GM23338 (cell line): Measurements from ENCODE around the gene CD1C. TPM values are rescaled to one million over a fixed set of nuclear protein-coding genes. Genes with fewer than 3 reads are reported as not detected.

Experiments used
- ATAC-seq: fragments of 200-7000 bp; cut with Tn5 transposase; 3 replicates; pipeline ENCODE4 v1.9.1; 2020
- DNase-seq: peaks from one replicate; pipeline ENCODE4 v3.0.0-alpha.2; 2015; ENCODE audit warnings: low spot score
- H2AFZ ChIP-seq: fragments of 200-600 bp; sonication (generic); 2 replicates; pipeline ENCODE4 v1.8.0; 2016; ENCODE audit warnings: antibody characterized with exemption, mild to moderate bottlenecking, moderate library complexity
- H3F3A ChIP-seq: fragments of 200-600 bp; sonication (generic); replicated peaks from 2 replicates; pipeline ENCODE4 v1.8.0; 2017; ENCODE audit warnings: antibody characterized with exemption, mixed run types, low read depth
- H3K27ac ChIP-seq: fragments of 200-600 bp; sonication (generic); 2 replicates; pipeline ENCODE4 v1.6.1; 2016; ENCODE audit warnings: low read depth
- H3K27me3 ChIP-seq: fragments of 200-600 bp; sonication (generic); 2 replicates; pipeline ENCODE4 v1.8.0; 2016; ENCODE audit warnings: mild to moderate bottlenecking, mixed run types, moderate library complexity; ENCODE audit not compliant: insufficient read depth
- H3K36me3 ChIP-seq: fragments of 200-600 bp; sonication (generic); 2 replicates; pipeline ENCODE4 v1.8.0; 2016; ENCODE audit warnings: mild to moderate bottlenecking; ENCODE audit not compliant: insufficient read depth
- H3K4me1 ChIP-seq: fragments of 200-600 bp; sonication (generic); 2 replicates; pipeline ENCODE4 v1.8.0; 2016; ENCODE audit warnings: mild to moderate bottlenecking, moderate library complexity; ENCODE audit not compliant: insufficient read depth
- H3K4me2 ChIP-seq: fragments of 200-600 bp; sonication (generic); 2 replicates; pipeline ENCODE4 v1.7.1; 2017; ENCODE audit warnings: mixed run types
- H3K4me3 ChIP-seq: fragments of 200-600 bp; sonication (generic); 2 replicates; pipeline ENCODE4 v1.6.1; 2016; ENCODE audit warnings: mixed run types
- H3K79me2 ChIP-seq: fragments of 200-600 bp; sonication (generic); replicated peaks from 2 replicates; pipeline ENCODE4 v1.8.0; 2017; ENCODE audit warnings: mild to moderate bottlenecking; ENCODE audit not compliant: insufficient read depth
- H3K9me2 ChIP-seq: fragments of 200-600 bp; sonication (generic); 2 replicates; pipeline ENCODE4 v1.8.0; 2017; ENCODE audit not compliant: insufficient read depth
- H4K20me1 ChIP-seq: fragments of 200-600 bp; sonication (generic); replicated peaks from 2 replicates; pipeline ENCODE4 v1.8.0; 2017; ENCODE audit warnings: mild to moderate bottlenecking; ENCODE audit not compliant: insufficient read depth
- H3K27ac Mint-ChIP-seq: 2 replicates; pipeline ENCODE4 v1.8.0; 2020; ENCODE audit warnings: inconsistent platforms, mild to moderate bottlenecking, moderate library complexity, mixed read lengths
- H3K27me3 Mint-ChIP-seq: 3 replicates; pipeline ENCODE4 v1.8.0; 2022; ENCODE audit warnings: low read depth, mild to moderate bottlenecking, moderate library complexity, mixed read lengths, inconsistent platforms; ENCODE audit not compliant: insufficient read depth, poor library complexity
- H3K36me3 Mint-ChIP-seq: 3 replicates; pipeline ENCODE4 v1.8.0; 2021; ENCODE audit warnings: low read depth, mild to moderate bottlenecking, inconsistent platforms, moderate library complexity, mixed read lengths
- H3K4me1 Mint-ChIP-seq: 3 replicates; pipeline ENCODE4 v1.8.0; 2020; ENCODE audit warnings: mild to moderate bottlenecking, inconsistent platforms, mixed read lengths
- H3K4me3 Mint-ChIP-seq: 3 replicates; pipeline ENCODE4 v1.8.0; 2021; ENCODE audit warnings: moderate library complexity, mild to moderate bottlenecking, inconsistent platforms, mixed read lengths
- H3K9me3 Mint-ChIP-seq: 3 replicates; pipeline ENCODE4 v1.8.0; 2020; ENCODE audit warnings: moderate library complexity, mild to moderate bottlenecking, inconsistent platforms, mixed read lengths
- CREB1 ChIP-seq: fragments of 250-450 bp; sonication (Bioruptor Pico); IDR thresholded peaks from 2 replicates; pipeline ENCODE4 v1.5.0; 2020; ENCODE audit warnings: low read depth, mild to moderate bottlenecking, moderate library complexity
- CTCF ChIP-seq, 2 experiments: fragments of 200-600 bp in 1 of 2; sonication (generic) in 1 of 2; conservative IDR thresholded peaks; 2 replicates each; pipeline versions ENCODE4 v1.5.1 to v1.6.1; 2016 to 2017; ENCODE audit warnings: antibody characterized with exemption in 2 of 2, low read depth in 2 of 2, mild to moderate bottlenecking in 2 of 2, moderate library complexity in 1 of 2
- ETS1 ChIP-seq: IDR thresholded peaks from 2 replicates; pipeline ENCODE4 v1.6.1; 2016; ENCODE audit warnings: antibody characterized with exemption
- EZH2 ChIP-seq: fragments of 200-600 bp; sonication (generic); IDR thresholded peaks from one replicate; pipeline ENCODE4 v1.8.0; 2017; ENCODE audit warnings: antibody characterized with exemption, mild to moderate bottlenecking, low read depth; ENCODE audit not compliant: unreplicated experiment
- EZH2phosphoT487 ChIP-seq: fragments of 200-600 bp; sonication (generic); IDR thresholded peaks from one replicate; pipeline ENCODE4 v1.8.1; 2018; ENCODE audit warnings: antibody characterized with exemption; ENCODE audit not compliant: unreplicated experiment
- JUNB ChIP-seq: IDR thresholded peaks from one replicate; pipeline ENCODE4 v1.6.1; 2016; ENCODE audit warnings: antibody characterized with exemption; ENCODE audit not compliant: unreplicated experiment
- NANOG ChIP-seq: IDR thresholded peaks from 2 replicates; pipeline ENCODE4 v1.6.1; 2016; ENCODE audit warnings: antibody characterized with exemption, borderline replicate concordance
- POLR2AphosphoS5 ChIP-seq: IDR thresholded peaks from 2 replicates; pipeline ENCODE4 v1.6.1; 2016; ENCODE audit warnings: antibody characterized with exemption, low read depth
- STAT1 ChIP-seq: IDR thresholded peaks from one replicate; pipeline ENCODE4 v1.6.1; 2016; ENCODE audit warnings: antibody characterized with exemption; ENCODE audit not compliant: unreplicated experiment
- ZNF114 ChIP-seq: fragments of 250-450 bp; sonication (Bioruptor Pico); IDR thresholded peaks from 2 replicates; pipeline ENCODE4 v1.5.0; 2020; ENCODE audit warnings: mild to moderate bottlenecking, moderate library complexity
- ZNF331 ChIP-seq: fragments of 250-450 bp; sonication (Bioruptor Pico); IDR thresholded peaks from 2 replicates; pipeline ENCODE4 v1.5.0; 2020; ENCODE audit warnings: low read depth, mild to moderate bottlenecking, moderate library complexity
- polyA plus RNA-seq: library from polyadenylated mRNA; unstranded; fragments of >200 nt; fragmentation: Nextera tagmentation; extraction: Ambion mirVana; gene quantifications from 2 replicates; pipeline ENCODE4 v1.2.1, GENCODE V29; 2016
- total RNA-seq: library from RNA; depleted of rRNA; stranded (reverse); fragments of >200 nt; shearing (Covaris generic); gene quantifications from 2 replicates; pipeline ENCODE4 v1.2.3, GENCODE V29; 2014
- TF ChIP-seq, protein P1 (sequence below): IDR thresholded peaks from one replicate; pipeline ENCODE4 v1.6.1; 2018; ENCODE audit warnings: antibody characterized with exemption; ENCODE audit not compliant: unreplicated experiment
- TF ChIP-seq, protein P2 (sequence below): fragments of 250-450 bp; sonication (Bioruptor Pico); IDR thresholded peaks from 2 replicates; pipeline ENCODE4 v1.5.0; 2020; ENCODE audit warnings: mild to moderate bottlenecking, moderate library complexity

The CD1C gene
- total and polyA plus RNA-seq, 2 experiments from 2014 or later: not detected

DNA sequence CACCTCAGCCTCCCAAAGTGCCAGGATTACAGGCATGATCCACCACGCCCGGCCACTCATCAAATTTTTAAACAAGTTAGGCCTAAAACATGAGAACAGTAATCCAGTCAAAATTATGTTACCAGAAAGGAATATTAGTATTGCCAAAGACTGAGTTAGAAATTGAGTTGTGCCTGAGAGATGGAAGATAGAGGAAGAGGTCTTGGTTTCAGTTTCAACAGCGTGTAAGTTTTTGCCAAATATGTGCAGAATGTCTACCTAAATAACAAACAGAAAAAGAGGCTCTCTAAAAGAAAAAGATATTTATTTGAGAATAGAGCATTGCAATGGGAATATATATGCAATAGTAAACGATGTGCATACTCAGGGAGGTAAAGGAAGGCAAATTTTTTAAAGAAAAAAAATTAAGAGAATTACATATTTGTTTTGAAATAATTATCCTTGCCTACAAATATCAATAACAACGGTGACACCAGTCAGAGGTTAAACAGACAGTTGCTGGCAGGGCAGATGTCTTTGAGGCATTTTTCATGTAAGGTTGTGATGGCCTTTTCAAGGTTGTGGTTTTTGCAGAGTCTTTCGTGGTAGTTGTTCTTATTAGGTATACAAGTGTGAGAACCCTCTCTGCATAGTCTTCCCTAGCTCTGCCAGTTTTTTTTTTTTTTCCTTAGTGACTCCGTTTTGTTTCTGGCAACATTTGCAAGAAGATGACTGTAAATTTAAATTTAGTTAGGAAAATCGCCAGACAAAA lies 43.9 kb downstream of the CD1C start:
- Histone ChIP-seq H3K27ac (no peak overlapping the region), H3K4me3 (no peak overlapping the region), H3K36me3 (no peaks in the 10 kb centered on the region), H3K27me3 (no peaks in the 10 kb centered on the region), H3F3A (no peaks in the 10 kb centered on the region), H3K9me2 (no peaks in the 10 kb centered on the region), H3K4me2 (no peak overlapping the region), H3K4me1 (no peaks in the 10 kb centered on the region), H2AFZ (no peak overlapping the region), H4K20me1 (no peaks in the 10 kb centered on the region; the same call in 1 of the 2 replicates), H3K79me2 (no peaks in the 10 kb centered on the region)
- no peak overlapping the region for H3K27ac Mint-ChIP-seq
- ATAC-seq (no peak), DNase-seq (no peak)
- no peak overlapping the region for H3K4me3 Mint-ChIP-seq
- no peaks in the 10 kb centered on the region for H3K4me1 Mint-ChIP-seq
- no peaks in the 10 kb centered on the region; the same call in 2 of the 3 replicates for H3K9me3 Mint-ChIP-seq
- no peaks in the 10 kb centered on the region for H3K27me3 Mint-ChIP-seq
- TF ChIP-seq CTCF (conservative IDR thresholded peaks at IDR 0.05; ENCODE audit: low read depth in 2 of 2): no peak
- no peak for TF ChIP-seq CREB1
- no peak for TF ChIP-seq ETS1
- TF ChIP-seq NANOG: no peak
- no peak for TF ChIP-seq STAT1
- no peak for TF ChIP-seq EZH2phosphoT487
- TF ChIP-seq, protein P1, sequence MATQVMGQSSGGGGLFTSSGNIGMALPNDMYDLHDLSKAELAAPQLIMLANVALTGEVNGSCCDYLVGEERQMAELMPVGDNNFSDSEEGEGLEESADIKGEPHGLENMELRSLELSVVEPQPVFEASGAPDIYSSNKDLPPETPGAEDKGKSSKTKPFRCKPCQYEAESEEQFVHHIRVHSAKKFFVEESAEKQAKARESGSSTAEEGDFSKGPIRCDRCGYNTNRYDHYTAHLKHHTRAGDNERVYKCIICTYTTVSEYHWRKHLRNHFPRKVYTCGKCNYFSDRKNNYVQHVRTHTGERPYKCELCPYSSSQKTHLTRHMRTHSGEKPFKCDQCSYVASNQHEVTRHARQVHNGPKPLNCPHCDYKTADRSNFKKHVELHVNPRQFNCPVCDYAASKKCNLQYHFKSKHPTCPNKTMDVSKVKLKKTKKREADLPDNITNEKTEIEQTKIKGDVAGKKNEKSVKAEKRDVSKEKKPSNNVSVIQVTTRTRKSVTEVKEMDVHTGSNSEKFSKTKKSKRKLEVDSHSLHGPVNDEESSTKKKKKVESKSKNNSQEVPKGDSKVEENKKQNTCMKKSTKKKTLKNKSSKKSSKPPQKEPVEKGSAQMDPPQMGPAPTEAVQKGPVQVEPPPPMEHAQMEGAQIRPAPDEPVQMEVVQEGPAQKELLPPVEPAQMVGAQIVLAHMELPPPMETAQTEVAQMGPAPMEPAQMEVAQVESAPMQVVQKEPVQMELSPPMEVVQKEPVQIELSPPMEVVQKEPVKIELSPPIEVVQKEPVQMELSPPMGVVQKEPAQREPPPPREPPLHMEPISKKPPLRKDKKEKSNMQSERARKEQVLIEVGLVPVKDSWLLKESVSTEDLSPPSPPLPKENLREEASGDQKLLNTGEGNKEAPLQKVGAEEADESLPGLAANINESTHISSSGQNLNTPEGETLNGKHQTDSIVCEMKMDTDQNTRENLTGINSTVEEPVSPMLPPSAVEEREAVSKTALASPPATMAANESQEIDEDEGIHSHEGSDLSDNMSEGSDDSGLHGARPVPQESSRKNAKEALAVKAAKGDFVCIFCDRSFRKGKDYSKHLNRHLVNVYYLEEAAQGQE: no peak
- no peak for TF ChIP-seq JUNB
- TF ChIP-seq ZNF331 (CRISPR knock-in tag): no peak
- no peak for TF ChIP-seq EZH2
- TF ChIP-seq ZNF114 (CRISPR knock-in tag): no peak
- TF ChIP-seq POLR2AphosphoS5: no peak
- TF ChIP-seq, protein P2, sequence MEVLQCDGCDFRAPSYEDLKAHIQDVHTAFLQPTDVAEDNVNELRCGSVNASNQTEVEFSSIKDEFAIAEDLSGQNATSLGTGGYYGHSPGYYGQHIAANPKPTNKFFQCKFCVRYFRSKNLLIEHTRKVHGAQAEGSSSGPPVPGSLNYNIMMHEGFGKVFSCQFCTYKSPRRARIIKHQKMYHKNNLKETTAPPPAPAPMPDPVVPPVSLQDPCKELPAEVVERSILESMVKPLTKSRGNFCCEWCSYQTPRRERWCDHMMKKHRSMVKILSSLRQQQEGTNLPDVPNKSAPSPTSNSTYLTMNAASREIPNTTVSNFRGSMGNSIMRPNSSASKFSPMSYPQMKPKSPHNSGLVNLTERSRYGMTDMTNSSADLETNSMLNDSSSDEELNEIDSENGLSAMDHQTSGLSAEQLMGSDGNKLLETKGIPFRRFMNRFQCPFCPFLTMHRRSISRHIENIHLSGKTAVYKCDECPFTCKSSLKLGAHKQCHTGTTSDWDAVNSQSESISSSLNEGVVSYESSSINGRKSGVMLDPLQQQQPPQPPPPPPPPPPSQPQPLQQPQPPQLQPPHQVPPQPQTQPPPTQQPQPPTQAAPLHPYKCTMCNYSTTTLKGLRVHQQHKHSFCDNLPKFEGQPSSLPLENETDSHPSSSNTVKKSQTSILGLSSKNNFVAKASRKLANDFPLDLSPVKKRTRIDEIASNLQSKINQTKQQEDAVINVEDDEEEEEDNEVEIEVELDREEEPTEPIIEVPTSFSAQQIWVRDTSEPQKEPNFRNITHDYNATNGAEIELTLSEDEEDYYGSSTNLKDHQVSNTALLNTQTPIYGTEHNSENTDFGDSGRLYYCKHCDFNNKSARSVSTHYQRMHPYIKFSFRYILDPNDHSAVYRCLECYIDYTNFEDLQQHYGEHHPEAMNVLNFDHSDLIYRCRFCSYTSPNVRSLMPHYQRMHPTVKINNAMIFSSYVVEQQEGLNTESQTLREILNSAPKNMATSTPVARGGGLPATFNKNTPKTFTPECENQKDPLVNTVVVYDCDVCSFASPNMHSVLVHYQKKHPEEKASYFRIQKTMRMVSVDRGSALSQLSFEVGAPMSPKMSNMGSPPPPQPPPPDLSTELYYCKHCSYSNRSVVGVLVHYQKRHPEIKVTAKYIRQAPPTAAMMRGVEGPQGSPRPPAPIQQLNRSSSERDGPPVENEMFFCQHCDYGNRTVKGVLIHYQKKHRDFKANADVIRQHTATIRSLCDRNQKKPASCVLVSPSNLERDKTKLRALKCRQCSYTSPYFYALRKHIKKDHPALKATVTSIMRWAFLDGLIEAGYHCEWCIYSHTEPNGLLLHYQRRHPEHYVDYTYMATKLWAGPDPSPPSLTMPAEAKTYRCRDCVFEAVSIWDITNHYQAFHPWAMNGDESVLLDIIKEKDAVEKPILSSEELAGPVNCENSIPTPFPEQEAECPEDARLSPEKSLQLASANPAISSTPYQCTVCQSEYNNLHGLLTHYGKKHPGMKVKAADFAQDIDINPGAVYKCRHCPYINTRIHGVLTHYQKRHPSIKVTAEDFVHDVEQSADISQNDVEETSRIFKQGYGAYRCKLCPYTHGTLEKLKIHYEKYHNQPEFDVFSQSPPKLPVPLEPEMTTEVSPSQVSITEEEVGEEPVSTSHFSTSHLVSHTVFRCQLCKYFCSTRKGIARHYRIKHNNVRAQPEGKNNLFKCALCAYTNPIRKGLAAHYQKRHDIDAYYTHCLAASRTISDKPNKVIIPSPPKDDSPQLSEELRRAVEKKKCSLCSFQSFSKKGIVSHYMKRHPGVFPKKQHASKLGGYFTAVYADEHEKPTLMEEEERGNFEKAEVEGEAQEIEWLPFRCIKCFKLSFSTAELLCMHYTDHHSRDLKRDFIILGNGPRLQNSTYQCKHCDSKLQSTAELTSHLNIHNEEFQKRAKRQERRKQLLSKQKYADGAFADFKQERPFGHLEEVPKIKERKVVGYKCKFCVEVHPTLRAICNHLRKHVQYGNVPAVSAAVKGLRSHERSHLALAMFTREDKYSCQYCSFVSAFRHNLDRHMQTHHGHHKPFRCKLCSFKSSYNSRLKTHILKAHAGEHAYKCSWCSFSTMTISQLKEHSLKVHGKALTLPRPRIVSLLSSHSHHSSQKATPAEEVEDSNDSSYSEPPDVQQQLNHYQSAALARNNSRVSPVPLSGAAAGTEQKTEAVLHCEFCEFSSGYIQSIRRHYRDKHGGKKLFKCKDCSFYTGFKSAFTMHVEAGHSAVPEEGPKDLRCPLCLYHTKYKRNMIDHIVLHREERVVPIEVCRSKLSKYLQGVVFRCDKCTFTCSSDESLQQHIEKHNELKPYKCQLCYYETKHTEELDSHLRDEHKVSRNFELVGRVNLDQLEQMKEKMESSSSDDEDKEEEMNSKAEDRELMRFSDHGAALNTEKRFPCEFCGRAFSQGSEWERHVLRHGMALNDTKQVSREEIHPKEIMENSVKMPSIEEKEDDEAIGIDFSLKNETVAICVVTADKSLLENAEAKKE (CRISPR knock-in tag): no peak
- H3K36me3 Mint-ChIP-seq: no peaks in the 10 kb centered on the region
